K562 (cell line): ENCODE measurements around the gene UNKL. TPM values are rescaled to one million over a fixed set of nuclear protein-coding genes. Genes with fewer than 3 reads are reported as not detected.
A peak's percentile ranks its signal among the peaks of the same experiment; 100 is the strongest.

Experiments used
- ATAC-seq: fragments of 200-7000 bp; cut with Tn5 transposase; 3 replicates; pipeline ENCODE4 v1.9.1; 2020; ENCODE audit warnings: moderate library complexity
- BruUV-seq: library from RNA; stranded (reverse); fragments of 400-500 nt; replicated peaks from 2 replicates; lab custom pipeline; 2021; lab: Mats Ljungman, UMichigan
- CTCF ChIA-PET: fragments of 300-600 bp; formaldehyde crosslinking; extraction: SDS; loops from one replicate; lab custom pipeline; 2021; ENCODE audit warnings: low intra/inter-chr PET ratio; lab: Yijun Ruan, JAX
- POLR2A ChIA-PET: fragments of 300-600, 350-650 bp; sonication (Branson Sonifier 250); formaldehyde crosslinking; extraction: SDS; loops from one replicate; lab custom pipeline; 2021; ENCODE audit warnings: antibody characterized with exemption, inconsistent platforms; lab: Yijun Ruan, JAX
- DNase-seq, 4 experiments: peaks; one replicate each; pipeline versions ENCODE4 v3.0.0 to v3.0.0-alpha.2; 2011 to 2018; ENCODE audit warnings: low spot score in 3 of 4, mixed read lengths in 3 of 4; ENCODE audit errors: extremely low read depth in 1 of 4
- FAIRE-seq: peaks from 2 replicates; lab custom pipeline; 2011; peaks lifted over from hg19 to GRCh38; lab: Jason Lieb, UNC
- H2AFZ ChIP-seq: 2 replicates; pipeline ENCODE4 v1.6.0; 2011; ENCODE audit warnings: low read depth, low read length, control low read depth, inconsistent platforms
- H3K27ac ChIP-seq: fragments of 200-600 bp; 3 replicates; pipeline ENCODE4 v1.8.0; 2011; ENCODE audit warnings: low read depth, mild to moderate bottlenecking, control low read depth, inconsistent platforms, low read length, moderate library complexity, mixed read lengths; ENCODE audit errors: extremely low read depth
- H3K27me3 ChIP-seq, 2 experiments: fragments of 300-600 bp in 1 of 2; 2 replicates in 1 of 2; 3 replicates in 1 of 2; pipeline versions ENCODE4 v1.6.0 to v1.8.0; 2011; ENCODE audit warnings: inconsistent platforms in 2 of 2, low read length in 2 of 2, mild to moderate bottlenecking in 1 of 2, mixed read lengths in 1 of 2, moderate library complexity in 1 of 2; ENCODE audit not compliant: control insufficient read depth in 2 of 2, insufficient read depth in 2 of 2
- H3K36me3 ChIP-seq: fragments of 300-600 bp; 3 replicates; pipeline ENCODE4 v1.8.0; 2011; ENCODE audit warnings: mild to moderate bottlenecking, low read length, inconsistent platforms; ENCODE audit not compliant: control insufficient read depth, insufficient read depth
- H3K4me1 ChIP-seq, 2 experiments: fragments of 200-600 bp in 1 of 2; replicated peaks in 1 of 2; 2 replicates in 1 of 2; 3 replicates in 1 of 2; pipeline versions ENCODE4 v1.5.1 to v1.8.0; 2011; ENCODE audit warnings: inconsistent platforms in 2 of 2, low read length in 2 of 2, mild to moderate bottlenecking in 1 of 2, mixed read lengths in 1 of 2, moderate library complexity in 1 of 2; ENCODE audit not compliant: control insufficient read depth in 2 of 2, insufficient read depth in 2 of 2
- H3K4me2 ChIP-seq: 2 replicates; pipeline ENCODE4 v1.6.1; 2011; ENCODE audit warnings: low read length, control low read depth, inconsistent platforms, mixed read lengths; ENCODE audit not compliant: insufficient read depth
- H3K4me3 ChIP-seq: fragments of 200-600 bp; sonication (generic), shearing (Covaris generic); 2 replicates; pipeline ENCODE4 v1.5.1; 2016; ENCODE audit warnings: control low read depth, inconsistent platforms
- H3K79me2 ChIP-seq: fragments of 200-600 bp; 3 replicates; pipeline ENCODE4 v1.8.0; 2011; ENCODE audit warnings: low read length, inconsistent platforms; ENCODE audit not compliant: control insufficient read depth, insufficient read depth
- H3K9ac ChIP-seq, 2 experiments: 2 replicates each; pipeline versions ENCODE4 v1.6.0 to v1.6.1; 2011; ENCODE audit warnings: low read depth in 2 of 2, low read length in 2 of 2, control low read depth in 1 of 2, inconsistent platforms in 1 of 2, mild to moderate bottlenecking in 1 of 2, mixed read lengths in 1 of 2; ENCODE audit not compliant: insufficient read depth in 1 of 2
- H3K9me1 ChIP-seq: one replicate; pipeline ENCODE4 v1.6.0; 2011; ENCODE audit warnings: inconsistent platforms, mild to moderate bottlenecking, low read length, moderate library complexity; ENCODE audit not compliant: control insufficient read depth, insufficient read depth
- H3K9me3 ChIP-seq: replicated peaks from 2 replicates; pipeline ENCODE4 v1.5.1; 2011; ENCODE audit warnings: low read depth, low read length, inconsistent platforms; ENCODE audit not compliant: control insufficient read depth, insufficient read depth
- H4K20me1 ChIP-seq: replicated peaks from 2 replicates; pipeline ENCODE4 v1.6.1; 2011; ENCODE audit warnings: low read length, inconsistent platforms, mixed read lengths; ENCODE audit not compliant: control insufficient read depth, insufficient read depth
- CBFA2T3 ChIP-seq: fragments of 450-650 bp; IDR thresholded peaks from 2 replicates; pipeline ENCODE4 v1.6.1; 2017
- CBX5 ChIP-seq: IDR thresholded peaks from 2 replicates; pipeline ENCODE4 v1.6.1; 2014; ENCODE audit warnings: low read depth, borderline replicate concordance
- E2F6 ChIP-seq, 2 experiments: IDR thresholded peaks; 2 replicates each; pipeline ENCODE4 v1.6.1; 2011; ENCODE audit warnings: borderline replicate concordance in 1 of 2, control low read depth in 1 of 2, low read depth in 1 of 2, low read length in 1 of 2, mild to moderate bottlenecking in 1 of 2, mixed read lengths in 1 of 2, moderate library complexity in 1 of 2; ENCODE audit not compliant: insufficient read depth in 1 of 2, insufficient read length in 1 of 2, poor library complexity in 1 of 2, severe bottlenecking in 1 of 2; ENCODE audit errors: extremely low read depth in 1 of 2
- HDAC6 ChIP-seq: IDR thresholded peaks from 2 replicates; pipeline ENCODE4 v1.6.1; 2012; ENCODE audit warnings: low read depth, mild to moderate bottlenecking, control low read depth, inconsistent platforms, low read length, moderate library complexity
- KDM1A ChIP-seq, 2 experiments: fragments of 450-650 bp; IDR thresholded peaks; 2 replicates each; pipeline ENCODE4 v1.6.1; 2016; ENCODE audit warnings: mild to moderate bottlenecking in 2 of 2
- L3MBTL2 ChIP-seq: fragments of 450-650 bp; IDR thresholded peaks from 2 replicates; pipeline ENCODE4 v1.6.1; 2016; ENCODE audit warnings: mild to moderate bottlenecking, moderate library complexity
- POLR2G ChIP-seq: fragments of 200-400 bp; formaldehyde crosslinking; IDR thresholded peaks from 2 replicates; pipeline ENCODE4 v1.6.1; 2017; ENCODE audit warnings: low read depth, mild to moderate bottlenecking, antibody characterized with exemption, low read length, moderate library complexity
- RBFOX2 ChIP-seq: fragments of 200-400 bp; formaldehyde crosslinking; IDR thresholded peaks from 2 replicates; pipeline ENCODE4 v1.6.1; 2017; ENCODE audit warnings: low read depth, mild to moderate bottlenecking, low read length, moderate library complexity
- YY1 ChIP-seq, 3 experiments: IDR thresholded peaks; 2 replicates each; pipeline ENCODE4 v1.6.1; 2011; ENCODE audit warnings: low read length in 2 of 3, mild to moderate bottlenecking in 2 of 3, moderate library complexity in 2 of 3, borderline replicate concordance in 1 of 3, control low read depth in 1 of 3, low read depth in 1 of 3; ENCODE audit not compliant: insufficient read depth in 3 of 3, insufficient replicate concordance in 2 of 3, control insufficient read depth in 1 of 3, insufficient read length in 1 of 3; ENCODE audit errors: extremely low read depth in 1 of 3
- ZBTB33 ChIP-seq: sonication (generic); formaldehyde crosslinking; IDR thresholded peaks from 2 replicates; pipeline ENCODE4 v1.8.1; 2023; ENCODE audit warnings: mild to moderate bottlenecking, missing genetic modification reagents
- ZFX ChIP-seq: sonication (generic); formaldehyde crosslinking; IDR thresholded peaks from 2 replicates; pipeline ENCODE4 v1.8.0; 2022; ENCODE audit warnings: mild to moderate bottlenecking, missing genetic modification reagents, moderate library complexity
- ZNF592 ChIP-seq: fragments of 450-650 bp; IDR thresholded peaks from 2 replicates; pipeline ENCODE4 v1.6.1; 2017; ENCODE audit warnings: antibody characterized with exemption, mild to moderate bottlenecking
- WGBS: fragments of 100-300 bp; shearing (Covaris generic); methylation state at CpG from one replicate; pipeline ENCODE4 v1.1.6; 2016; ENCODE audit warnings: low coverage, mixed read lengths; ENCODE audit not compliant: insufficient coverage; ENCODE audit errors: missing lambda C conversion rate; 5-methylcytosine and 5-hydroxymethylcytosine counted together
- in situ Hi-C: fragments of 300-500 bp; cut with MboI; formaldehyde crosslinking; loops from 4 replicates; pipeline ENCODE4 v1.15.0; 2018; ENCODE audit warnings: inconsistent platforms, mixed read lengths
- intact Hi-C: fragments of 100-400 bp; cut with micrococcal nuclease; formaldehyde crosslinking; loops from 2 replicates; pipeline ENCODE4 v1.14.2; 2022
- polyA plus RNA-seq, 8 experiments: library from polyadenylated mRNA; depleted of rRNA in 4 of 8; stranded (reverse) in 5 of 8; unstranded in 3 of 8; fragments of >200 nt; fragmentation: Nextera tagmentation in 2 of 8; fragmentation: Illumina TruSeq in 1 of 8; extraction: Ambion mirVana in 2 of 8; extraction: Trizol in 1 of 8; gene quantifications; 2 replicates each; pipeline versions ENCODE4 v1.2.1 to v1.2.3, GENCODE V29; 2011 to 2014; ENCODE audit warnings: inconsistent platforms in 1 of 8, missing spikeins in 1 of 8
- total RNA-seq, 7 experiments: library from RNA; depleted of rRNA in 6 of 7; stranded (reverse); fragments of >200 nt in 6 of 7; fragmentation: Illumina TruSeq in 2 of 7; extraction: Trizol in 2 of 7; gene quantifications; 2 replicates each; pipeline versions ENCODE4 v1.2.1 to v1.2.3, GENCODE V29; 2011 to 2021; ENCODE audit warnings: low replicate concordance in 1 of 7

Gene UNKL
- total and polyA plus RNA-seq, 9 of the 15 experiments (the other 6 are each of a cell fraction or from before 2014, with no cell fraction given): 0.37 to 30.2 (median 5.1) TPM

- peak overlapping the region; percentile 59 for H2AFZ ChIP-seq
- no peak; the same call in 2 of the 3 replicates for ATAC-seq
- WGBS: 57% methylated on average over 29 of the region's 42 CpGs
- in situ Hi-C loops: no loop called here
- CTCF ChIA-PET: no interaction called here
- POLR2A ChIA-PET: interaction anchor here (0.6 to 1.2 kb wide), 4 partner anchors 20 to 965 kb away, joined by 3 read pairs; no protein-coding TSS in a partner anchor
- H3K4me2 ChIP-seq: no peak overlapping the region; the same call in 1 of the 2 replicates
- no peaks in the 10 kb centered on the region for H3K27me3 ChIP-seq
- no peak overlapping the region for H3K4me3 ChIP-seq
- H3K36me3 ChIP-seq: no peaks in the 10 kb centered on the region
- H3K9ac ChIP-seq: peak overlapping the region in 1 of 2 experiments; percentile 78; a peak in 2 of 4 replicates
- H3K79me2 ChIP-seq: no peaks in the 10 kb centered on the region
- H3K4me1 ChIP-seq: peaks cover 0 to 64% of the 10 kb centered on the region in 2 experiments; a peak in 2 of 5 replicates
- H3K27ac ChIP-seq: no peak overlapping the region
- no peaks in the 10 kb centered on the region for H4K20me1 ChIP-seq
- DNase-seq: peak in 1 of 4 experiments; percentile 27
- FAIRE-seq: peak; percentile 58
- intact Hi-C loops: no loop called here
- peaks cover 1% of the 10 kb centered on the region for H3K9me3 ChIP-seq
- H3K9me1 ChIP-seq: no peaks in the 10 kb centered on the region
- no TSS peak for BruUV-seq
- TF ChIP-seq KDM1A (IDR thresholded peaks at IDR 0.05): peak in 1 of 2 experiments; percentile 58; a peak in 1 of 4 replicates
- TF ChIP-seq CBFA2T3: peak; percentile 24; the same call in 1 of the 2 replicates
- no peak for TF ChIP-seq CBX5
- TF ChIP-seq ZNF592: peak; percentile 33; the same call in 1 of the 2 replicates
- TF ChIP-seq YY1 (IDR thresholded peaks at IDR 0.05; ENCODE audit: borderline replicate concordance in 1 of 3, control insufficient read depth in 1 of 3, extremely low read depth in 1 of 3, insufficient read depth in 3 of 3, insufficient read length in 1 of 3, insufficient replicate concordance in 2 of 3, low read depth in 1 of 3, low read length in 2 of 3): peak in 1 of 3 experiments; percentile 36
- TF ChIP-seq HDAC6: no peak
- peak; percentile 89 for TF ChIP-seq ZBTB33 (CRISPR knock-in tag)
- TF ChIP-seq ZFX (CRISPR knock-in tag): peak; percentile 43
- TF ChIP-seq L3MBTL2: 0 out of 2 replicates have a peak, but pooled peaks have one; percentile 22
- peak; percentile 13; the same call in 1 of the 2 replicates for TF ChIP-seq POLR2G
- TF ChIP-seq E2F6 (IDR thresholded peaks at IDR 0.05; ENCODE audit: borderline replicate concordance in 1 of 2, extremely low read depth in 1 of 2, insufficient read depth in 1 of 2, insufficient read length in 1 of 2, low read depth in 1 of 2, low read length in 1 of 2, poor library complexity in 1 of 2, severe bottlenecking in 1 of 2): peak in 1 of 2 experiments; percentile 52
- TF ChIP-seq RBFOX2: peak; percentile 15; the same call in 1 of the 2 replicates
Observed at GRCh38 chr16:1426734-1427471, 12.4 kb upstream of the UNKL start.
